ENCODE measurements around the gene MYDGF.

The MYDGF gene

DNA sequence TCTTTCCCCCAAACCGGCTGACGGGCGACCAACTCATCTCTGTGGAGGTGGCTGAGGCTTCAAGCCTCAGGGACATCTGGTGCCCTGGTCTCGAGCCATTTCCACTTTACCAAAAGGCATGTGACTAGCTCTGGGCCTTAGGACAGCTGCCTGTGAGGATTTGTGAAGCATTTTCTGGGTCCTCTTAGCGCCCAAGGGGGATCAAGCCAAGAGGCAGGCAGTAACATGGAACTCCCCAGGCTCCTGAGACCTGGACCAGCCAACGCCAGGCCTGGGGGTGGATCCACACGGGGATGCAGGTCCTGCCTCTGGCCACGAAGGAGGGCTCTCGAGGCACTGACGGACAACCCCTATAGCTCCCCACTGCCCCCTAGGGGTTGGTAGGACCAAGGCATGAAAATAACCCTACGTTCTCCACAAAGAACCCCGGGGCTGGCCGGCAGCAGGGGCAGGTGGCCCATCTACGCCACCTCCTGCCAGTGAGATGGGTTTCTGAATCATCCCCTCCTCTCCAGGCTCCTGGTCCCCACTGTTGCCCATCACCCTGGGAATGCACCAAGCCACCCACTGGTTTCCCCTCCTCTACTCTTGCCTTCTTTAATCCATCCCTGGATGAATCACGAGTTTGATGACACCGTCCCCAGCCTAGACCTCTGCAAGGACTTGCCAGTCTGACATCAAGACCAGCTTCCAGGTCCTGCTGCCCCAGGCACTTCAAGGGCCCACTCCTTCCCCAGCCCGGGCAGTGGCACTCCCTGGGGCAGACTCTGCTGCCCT, 7.0 kb upstream of the MYDGF start:
- DNase-seq (ENCODE audit: low read depth in 2 of 2): no peak

DNA sequence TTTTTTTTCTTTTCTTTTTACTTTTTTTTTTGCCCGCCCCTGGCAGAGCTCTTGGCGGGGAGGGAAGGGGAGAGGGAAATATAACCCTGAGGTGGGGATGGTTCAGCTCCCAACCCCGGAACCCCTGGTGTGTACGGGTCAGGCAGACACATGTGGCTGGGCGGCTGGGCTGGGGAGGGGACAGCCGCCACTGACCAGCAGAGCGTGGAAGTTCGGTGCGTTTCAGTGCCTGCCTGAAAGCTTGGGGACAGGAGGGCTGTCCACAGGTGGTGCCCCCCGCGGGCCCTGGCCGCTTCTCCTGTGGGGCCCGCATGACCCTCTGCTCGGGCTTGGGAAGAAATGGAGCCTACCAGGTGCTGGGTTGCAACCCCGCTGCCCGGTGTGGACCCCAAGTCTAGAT, 5.2 kb upstream of the MYDGF start:
- DNase-seq (ENCODE audit: low read depth in 2 of 2): no peak

DNA sequence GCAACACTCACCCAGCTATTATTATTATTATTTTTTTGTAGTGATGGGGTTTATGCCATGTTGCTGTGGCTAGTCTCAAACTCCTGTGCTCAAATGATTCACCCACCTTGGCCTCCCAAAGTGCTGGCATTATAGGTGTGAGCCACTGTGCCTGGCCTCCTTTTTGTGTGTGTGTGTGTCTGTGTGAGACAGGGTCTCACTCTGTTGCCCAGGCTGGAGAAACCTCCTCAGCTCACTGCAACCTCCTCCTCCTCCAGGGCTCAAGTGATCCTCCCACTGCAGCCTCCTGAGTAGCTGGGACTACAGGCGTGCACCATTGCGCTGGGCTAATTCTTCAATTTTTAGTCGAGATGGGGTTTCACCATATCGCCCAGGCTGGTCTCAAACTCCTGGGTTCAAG, 3.6 kb upstream of the MYDGF start:
- DNase-seq (ENCODE audit: low read depth in 2 of 2): no peak

DNA sequence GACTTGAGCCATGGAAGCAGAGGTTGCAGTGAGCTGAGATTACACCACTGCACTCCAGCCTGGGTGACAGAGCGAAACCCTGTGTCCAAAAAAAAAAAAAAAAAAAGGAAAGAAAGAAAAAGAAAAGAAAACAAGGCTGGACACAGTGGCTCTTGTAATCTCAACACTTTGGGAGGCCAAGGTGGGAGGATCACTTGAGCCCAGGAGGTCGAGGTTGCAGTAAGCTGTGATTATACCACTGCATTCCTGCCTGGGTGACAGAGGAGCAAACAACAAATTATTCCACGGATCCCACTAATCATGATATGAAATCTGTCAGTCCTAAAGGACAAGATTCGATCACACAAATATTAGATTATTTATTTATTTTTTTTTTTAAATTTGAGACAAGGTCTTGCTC, 3.1 kb upstream of the MYDGF start:
- DNase-seq (ENCODE audit: low read depth in 2 of 2): no peak

DNA sequence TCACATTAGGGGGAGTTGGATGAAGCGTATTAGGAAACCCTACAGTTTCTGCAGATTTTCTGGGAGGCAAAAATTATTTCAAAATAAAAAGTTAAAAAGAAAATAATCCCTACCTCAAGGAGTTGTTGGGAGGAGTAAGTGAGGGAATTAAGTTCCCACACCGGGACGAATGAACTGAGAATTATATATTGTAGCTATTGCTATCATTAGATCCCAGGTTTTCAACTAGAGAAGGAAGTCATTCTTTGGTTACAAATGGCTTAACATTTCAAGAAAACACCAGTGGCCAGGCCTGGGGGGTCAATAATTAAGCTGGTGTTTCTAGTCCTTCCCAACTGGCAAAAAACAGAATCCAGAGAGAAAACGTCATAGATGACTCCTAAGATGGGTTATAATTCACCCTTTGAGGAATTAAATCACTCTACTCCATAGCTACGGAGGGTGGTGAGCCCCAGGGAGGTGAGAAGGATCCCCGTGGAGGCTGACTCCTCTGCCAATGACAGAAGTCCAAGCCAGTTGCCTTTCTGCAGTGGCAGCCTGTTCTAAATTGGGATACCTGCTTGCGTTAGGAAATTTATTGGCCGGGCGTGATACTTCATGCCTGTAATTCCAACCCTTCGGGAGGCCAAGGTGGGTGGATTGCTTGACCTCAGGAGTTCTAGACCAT, 1.2 kb upstream of the MYDGF start:
- DNase-seq (ENCODE audit: low read depth in 2 of 2): no peak

DNA sequence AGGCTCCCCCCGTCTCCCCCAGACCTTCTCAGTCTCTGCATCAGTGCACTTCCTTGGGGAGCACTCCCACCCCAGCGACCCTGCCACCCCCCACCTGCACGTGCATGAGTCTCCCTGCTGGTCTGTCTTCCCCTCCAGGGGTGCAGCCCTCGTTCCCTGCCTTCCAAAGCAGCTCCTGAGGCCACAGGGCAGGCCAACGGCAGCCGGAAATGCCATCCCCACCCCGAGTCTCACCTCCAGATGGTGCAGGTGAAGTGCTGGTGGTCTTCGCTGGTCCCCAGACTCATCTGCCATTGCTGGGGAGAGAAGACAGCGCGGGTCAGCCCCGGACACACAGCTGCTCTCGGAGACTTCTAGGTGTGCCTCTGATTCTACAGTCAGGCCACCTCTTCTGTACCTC, 5.5 kb downstream of the MYDGF start:
- DNase-seq (ENCODE audit: low read depth in 2 of 2): no peak

DNA sequence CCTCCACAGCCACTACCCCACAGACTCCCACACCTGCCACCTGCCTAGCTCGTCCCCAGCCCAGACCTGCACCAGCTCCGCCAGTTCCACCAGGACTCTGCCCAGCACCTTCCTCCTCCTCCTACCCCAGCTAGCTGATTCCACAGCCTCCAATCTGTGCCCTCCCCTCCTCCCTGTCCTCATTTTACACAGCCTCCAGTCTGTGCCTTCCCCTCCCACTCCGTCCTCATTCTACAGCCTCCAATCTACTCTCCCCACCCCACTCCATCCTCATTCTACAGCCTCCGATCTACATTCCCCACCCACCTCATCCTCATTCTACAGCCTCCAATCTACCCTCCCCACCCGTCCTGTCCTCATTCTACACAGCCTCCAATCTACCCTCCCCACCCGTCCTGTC, 7.3 kb downstream of the MYDGF start:
- DNase-seq (ENCODE audit: low read depth in 2 of 2): no peak

DNA sequence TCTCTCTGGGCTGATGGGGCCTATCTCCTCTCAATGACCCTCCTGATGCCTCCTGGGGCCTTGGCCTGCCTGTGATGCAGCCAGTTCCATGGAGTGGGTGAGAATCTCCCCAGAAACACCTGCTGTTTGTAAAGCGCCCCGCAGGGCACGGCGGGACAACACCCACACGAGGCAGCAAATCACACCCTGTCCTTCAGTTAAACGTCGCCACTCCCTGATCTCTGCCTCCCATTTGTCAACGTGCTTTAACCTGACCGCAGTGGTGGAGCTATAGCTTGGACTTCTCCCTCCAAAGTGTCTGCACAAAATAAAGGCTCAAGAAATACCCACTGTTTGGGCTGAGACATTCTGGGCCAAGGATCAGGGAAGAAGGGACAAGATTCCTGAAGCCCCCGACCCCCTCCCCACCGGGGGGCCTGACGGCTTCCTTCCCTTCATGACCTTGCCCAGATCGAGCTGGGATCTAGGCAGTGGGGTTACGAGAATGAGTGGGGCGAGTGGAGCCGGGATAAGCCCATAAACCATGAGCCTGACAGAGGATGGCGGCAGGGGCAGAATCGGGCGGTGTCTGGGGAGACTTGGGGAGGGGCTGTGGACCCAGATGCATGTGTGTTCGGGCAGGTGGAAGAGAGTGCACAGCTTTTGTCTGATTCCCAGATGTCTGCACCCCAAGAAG, 8.0 kb downstream of the MYDGF start:
- DNase-seq (ENCODE audit: low read depth in 2 of 2): no peak

DNA sequence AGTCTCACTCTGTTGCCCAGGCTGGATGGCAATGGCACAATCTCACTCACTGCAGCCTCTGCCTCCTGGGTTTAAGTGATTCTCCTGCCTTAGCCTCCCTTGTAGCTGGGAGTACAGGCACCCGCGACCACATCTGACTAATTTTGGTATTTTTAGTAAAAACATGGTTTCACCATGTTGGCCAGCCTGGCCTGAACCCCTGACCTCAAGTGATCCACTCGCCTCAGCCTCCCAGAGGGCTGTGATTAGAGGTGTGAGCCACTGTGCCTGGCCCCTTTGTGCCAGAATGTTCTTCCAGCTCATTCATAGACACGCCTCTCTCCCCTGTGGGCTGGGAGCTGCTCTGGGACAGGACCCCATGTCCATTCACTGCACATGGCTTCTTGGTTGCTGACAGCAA, 9.1 kb downstream of the MYDGF start:
- DNase-seq (ENCODE audit: low read depth in 2 of 2): no peak

DNA sequence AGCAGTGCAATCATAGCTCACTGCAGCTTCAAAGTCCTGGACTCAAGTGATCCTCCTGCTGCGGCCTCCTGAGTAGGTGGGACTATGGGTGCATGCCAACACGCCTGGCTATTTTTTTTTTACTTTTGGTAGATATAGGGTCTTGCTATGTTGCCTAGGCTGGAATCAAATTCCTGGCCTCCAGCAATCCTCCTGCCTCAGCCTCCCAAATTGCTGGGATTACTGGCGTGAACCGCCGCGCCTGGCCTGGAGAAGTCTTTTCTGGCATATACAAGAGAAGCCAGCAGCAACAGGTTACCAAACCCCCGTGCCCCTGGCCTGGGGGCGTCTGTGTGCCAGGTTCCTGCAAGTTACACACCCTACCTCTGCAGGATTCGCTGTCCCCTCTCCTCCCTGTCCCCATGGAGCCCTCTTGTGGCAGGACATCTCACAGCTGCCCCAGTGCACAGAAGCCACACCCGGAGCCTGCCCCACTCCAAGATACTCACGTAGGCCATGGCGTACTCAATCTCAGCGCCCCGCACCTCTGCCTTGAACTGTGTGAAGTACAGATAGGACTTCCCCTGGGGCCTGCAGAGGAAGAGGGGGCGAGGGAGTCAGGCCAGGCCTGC, 9.9 kb downstream of the MYDGF start:
- DNase-seq (ENCODE audit: low read depth in 2 of 2): no peak

DNA sequence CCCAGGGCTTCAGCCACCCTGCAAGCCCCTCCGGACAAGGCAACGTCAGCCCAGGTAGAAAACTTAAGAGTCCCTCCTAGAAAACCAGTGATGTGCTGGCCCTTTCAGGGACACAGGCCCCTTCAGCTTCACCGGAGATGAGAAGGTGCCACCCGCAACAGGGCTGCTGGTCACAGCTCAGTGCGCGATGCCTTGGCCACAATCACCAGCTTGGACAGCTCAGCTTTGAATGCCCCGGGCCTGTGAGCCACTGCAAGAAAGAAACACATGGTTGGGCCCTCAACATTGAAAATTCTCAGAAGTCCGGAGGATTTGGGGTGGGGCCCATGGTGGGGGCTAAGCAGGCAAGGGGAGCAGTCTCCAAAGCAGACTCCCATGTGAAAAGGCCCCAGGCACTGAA, 12.3 kb downstream of the MYDGF start:
- no peak for DNase-seq (ENCODE audit: low read depth in 2 of 2)

DNA sequence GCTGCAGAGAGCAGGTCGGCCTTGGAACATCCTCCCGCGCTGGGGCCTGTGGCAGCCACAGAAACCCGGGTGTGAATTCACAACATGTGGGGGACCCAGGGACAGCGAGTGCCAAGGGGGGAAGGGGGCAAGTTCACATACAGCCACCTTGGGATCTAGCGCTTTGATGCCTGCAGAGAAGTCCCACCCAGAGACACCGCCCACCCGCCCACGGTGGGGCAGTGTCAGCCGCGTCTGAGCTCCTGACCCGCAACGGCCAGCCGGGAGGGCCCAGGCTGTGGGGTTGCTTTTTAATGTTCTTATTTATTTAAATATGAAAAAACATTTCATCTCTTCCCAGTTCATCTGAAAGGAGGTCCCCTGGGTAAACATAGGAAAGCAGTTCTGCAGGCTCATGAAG, 12.9 kb downstream of the MYDGF start:
- DNase-seq (ENCODE audit: low read depth in 2 of 2): no peak

DNA sequence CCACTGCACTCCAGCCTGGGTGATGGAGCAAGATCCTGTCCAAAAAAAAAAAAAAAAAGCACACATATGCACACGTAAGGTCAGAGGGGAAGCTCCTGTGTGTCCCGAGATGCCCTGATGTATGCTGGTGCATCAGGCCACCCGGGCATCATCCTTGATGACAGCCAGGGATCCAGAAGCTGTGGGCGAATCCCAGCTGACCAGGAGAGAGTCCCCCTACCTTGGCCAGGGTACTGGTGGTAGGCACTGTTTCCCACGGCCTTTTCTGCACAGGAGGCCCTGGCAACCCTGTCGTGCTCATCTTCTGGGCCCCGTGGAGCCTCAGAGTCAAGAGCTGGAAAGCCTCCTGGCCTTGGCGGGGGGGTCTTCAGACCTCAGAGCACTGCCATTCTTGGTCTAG, 14.0 kb downstream of the MYDGF start:
- DNase-seq (ENCODE audit: low read depth in 2 of 2): no peak

DNA sequence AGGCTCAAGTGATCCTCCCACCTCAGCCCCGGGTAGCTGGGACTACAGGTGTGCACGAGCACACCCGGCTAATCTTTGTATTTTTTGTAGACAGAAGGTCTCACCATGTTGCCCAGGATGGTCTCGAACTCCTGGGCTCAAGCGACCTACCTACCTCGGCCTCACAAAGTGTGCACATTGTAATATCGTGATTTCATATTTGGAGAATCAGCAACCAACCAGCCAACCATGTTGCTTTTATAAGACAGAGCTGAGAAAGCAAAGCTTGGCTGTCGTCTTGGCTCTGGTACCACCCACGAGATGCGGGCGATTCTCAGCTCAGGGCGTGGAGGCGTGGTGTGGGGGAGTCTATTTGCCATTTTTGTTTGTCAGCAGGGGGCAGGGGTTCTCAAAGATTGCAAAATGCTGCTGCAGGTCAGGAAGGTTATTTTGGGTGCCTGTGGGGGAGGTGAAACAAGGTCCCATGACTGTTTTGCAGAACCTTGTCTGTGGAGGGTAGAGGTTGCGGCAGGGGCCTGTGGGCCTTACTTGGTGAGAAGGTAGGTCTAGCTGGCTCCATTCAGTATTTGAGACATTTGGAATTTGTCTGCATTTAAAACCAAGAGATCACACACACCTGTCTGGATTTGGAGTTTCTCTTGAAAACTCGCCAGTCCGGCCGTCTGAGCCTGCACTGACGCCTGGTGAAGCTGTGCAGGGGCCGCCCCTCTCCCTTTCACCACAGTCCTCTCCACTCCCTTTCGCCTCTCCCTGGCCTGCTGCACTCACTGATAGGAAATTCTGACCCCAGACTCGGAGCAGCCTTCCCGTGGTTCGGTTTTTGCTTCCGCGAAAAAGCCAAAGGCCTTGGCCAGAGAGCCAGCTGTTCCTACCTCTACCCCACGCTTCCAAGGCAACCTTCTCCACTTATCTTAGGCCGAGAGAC, 15.4 kb downstream of the MYDGF start:
- no peak for DNase-seq (ENCODE audit: low read depth in 2 of 2)

DNA sequence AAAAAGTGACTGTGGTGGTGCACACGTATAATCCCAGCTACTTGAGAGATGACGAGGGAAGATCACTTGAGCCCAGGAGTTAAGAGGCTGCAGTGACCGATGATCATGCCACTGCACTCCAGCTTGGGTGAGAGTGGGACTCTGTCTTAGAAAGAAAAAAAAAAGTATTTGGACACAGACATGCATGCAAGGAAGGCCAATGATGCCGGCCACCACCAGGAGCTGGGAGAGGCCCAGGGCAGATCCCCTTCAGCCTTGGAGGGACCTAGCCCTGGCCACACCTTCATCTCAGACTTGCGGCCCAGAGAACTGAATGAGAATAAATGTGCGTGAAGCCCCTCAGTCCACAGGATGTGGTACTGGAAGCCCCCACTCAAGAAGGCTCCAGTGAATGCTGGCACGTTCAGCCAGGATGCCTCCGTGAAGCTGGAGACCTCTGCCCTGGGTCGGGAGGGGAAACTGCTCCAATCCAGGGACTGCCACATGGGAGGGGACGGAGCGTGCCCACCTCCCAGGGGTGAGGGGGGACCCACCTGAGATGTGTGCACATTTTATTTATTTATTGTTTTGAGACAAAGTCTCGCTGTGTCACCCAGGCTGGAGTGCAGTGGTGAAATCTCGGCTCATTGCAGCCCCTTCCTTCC, 16.2 kb downstream of the MYDGF start:
- no peak for DNase-seq (ENCODE audit: low read depth in 2 of 2)

DNA sequence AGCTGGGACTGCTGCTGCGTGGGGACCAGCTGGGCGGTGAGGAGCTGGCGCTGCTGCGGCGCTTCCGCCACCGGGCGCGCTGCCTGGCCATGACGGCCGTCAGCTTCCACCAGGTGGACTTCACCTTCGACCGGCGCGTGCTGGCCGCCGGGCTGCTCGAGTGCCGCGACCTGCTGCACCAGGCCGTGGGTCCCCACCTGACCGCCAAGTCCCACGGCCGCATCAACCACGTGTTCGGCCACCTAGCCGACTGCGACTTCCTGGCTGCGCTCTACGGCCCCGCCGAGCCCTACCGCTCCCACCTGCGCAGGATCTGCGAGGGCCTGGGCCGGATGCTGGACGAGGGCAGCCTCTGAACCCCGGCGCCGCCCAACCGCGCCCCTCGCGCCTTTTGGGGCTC, 18.1 kb downstream of the MYDGF start:
- DNase-seq (ENCODE audit: low read depth in 2 of 2): no peak

DNA sequence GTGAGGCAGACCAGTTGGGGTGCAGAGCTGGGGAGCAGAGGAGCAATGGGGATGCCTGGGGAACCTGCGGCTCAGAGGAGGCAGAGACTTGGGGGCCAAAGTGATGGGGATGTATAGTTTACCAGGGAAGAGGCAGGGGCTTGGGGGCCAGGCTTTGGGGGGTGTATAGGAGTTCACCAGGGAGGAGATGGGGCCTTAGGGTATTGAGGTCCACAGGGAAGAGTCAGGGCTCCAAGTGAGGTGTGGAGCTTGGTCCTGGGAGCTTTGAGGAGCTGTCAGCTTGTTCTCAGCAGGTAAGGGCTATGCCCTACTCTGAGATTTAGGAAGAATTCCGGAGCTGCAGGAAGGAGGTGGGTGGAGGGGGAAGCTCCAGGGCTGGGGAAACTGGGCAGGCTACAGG, 20.0 kb downstream of the MYDGF start:
- no peak for DNase-seq (ENCODE audit: low read depth in 2 of 2)

DNA sequence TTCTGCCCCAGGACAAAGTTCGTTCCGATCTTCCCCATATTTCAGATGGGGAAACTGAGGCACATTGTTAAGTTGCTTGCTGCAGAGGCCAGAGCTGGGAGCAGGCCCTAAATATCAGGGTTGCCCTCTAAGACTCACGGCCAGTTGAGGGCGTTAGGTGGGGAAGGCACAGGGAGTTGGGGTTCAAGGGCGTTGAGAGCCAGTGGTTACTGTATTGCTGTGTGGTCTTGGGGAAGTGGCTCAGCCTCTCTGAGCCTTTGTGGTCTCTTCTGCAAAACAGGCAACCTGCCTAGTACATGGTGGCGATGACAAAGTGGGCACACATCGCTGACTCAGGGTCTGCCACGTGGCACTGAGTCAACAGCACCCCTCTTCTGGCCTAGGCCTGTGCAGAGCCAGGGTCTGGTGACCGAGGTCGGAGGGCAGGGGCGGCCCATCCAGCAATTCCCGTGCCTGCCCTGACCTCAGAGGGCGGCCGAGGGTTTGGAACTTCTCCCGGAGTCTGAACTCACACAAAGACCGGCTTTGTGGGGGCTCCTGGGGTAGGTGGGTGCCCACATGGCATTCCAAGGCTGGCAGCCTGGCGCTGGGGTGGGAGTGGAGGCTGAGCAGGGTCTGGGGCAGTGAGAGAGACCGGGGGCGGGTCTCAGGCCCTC, 20.6 kb downstream of the MYDGF start:
- DNase-seq (ENCODE audit: low read depth in 2 of 2): no peak

DNA sequence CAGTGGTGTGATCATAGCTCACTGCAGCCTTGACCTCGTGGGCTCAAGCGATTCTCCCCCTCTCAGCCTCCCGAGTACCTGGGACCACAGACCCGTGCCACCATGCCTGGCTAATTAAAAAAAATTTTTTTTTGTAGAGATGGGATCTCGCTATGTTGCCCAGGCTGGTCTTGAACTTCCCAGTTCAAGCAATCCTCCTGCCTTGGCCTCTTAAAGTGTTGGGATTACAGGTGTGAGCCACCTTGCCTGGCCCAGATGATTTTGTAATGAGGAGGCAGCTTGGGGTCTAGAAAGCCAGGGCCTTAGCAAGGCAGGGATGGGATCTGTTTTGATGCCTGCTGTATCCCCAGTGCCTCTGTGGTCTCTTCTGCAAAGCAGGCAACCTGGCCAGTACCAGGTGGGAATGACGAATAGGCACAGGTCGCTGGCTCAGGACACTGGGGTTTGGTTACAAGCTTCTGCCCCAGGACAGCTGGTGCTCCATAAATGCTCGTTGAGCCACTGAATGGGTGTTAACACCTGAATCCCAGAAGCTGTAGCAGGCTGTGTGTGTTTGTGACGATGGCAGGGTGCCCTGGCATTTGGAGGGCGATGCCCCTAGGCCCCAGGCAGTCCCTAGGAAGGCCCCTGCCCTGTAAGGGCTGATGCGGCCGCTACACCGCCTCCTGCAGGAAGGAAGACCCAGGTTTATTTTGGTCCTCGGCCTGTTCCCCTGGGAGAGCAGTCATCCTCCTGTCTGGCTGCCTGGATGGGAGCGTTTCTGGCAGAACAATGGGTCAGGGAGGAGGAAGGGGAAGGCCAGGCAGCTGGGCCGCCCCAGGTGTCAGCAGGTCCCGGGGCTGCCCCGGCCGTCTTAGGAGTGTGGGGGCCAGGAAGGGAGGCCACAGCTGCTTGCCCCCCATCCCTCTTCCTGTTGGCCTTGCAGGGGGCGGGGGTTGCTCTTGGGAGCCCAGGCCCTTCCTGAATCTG, 22.2 kb downstream of the MYDGF start:
- no peak for DNase-seq (ENCODE audit: low read depth in 2 of 2)

All from stimulated activated CD4-positive, alpha-beta T cell treated with anti-CD3 and anti-CD28 coated beads, Interleukin-1b, Interleukin-23, amount 100 ng/mL, for 4 hours (primary cell).